Naive thymus-derived CD4-positive, alpha-beta T cell (primary cell): ENCODE data around the gene WNT2B. TPM values are rescaled to one million over a fixed set of nuclear protein-coding genes. Genes with fewer than 3 reads are reported as not detected.

Source experiments
- microRNA-seq: library from miRNA; unstranded; fragments of <30 nt; microRNA quantifications from one replicate; pipeline ENCODE4 v1.2.0, GENCODE V29; 2022; ENCODE audit warnings: borderline microRNAs expressed
- polyA plus RNA-seq, 2 donors: library from polyadenylated mRNA; unstranded; fragments of 300-500 nt; fragmentation: Illumina TruSeq; gene quantifications; one replicate each; pipeline ENCODE4 v1.2.3, GENCODE V29; 2021
- total RNA-seq, 6 experiments: library from RNA in 5 of 6; stranded (reverse) in 5 of 6; gene quantifications; 1 replicate in 5 of 6; 2 replicates in 1 of 6; pipeline ENCODE4 v1.2.3 and lab custom pipeline; 2021 to 2026

The WNT2B gene
- total and polyA plus RNA-seq, 7 experiments from 2014 or later: 0.05 to 0.94 (median 0.57) TPM; not detected in 1

Small RNAs within 50 kb of the gene (microRNA-seq; reads per million reads assigned to microRNA genes)
- gene MIR4256: not detected

Other genes starting within 250 kb of the WNT2B start
- gene CTTNBP2NL, start 112.8 kb upstream of the WNT2B start, total RNA-seq: 1 to 10 TPM in 2 of 5 experiments, under 1 TPM in 3; 0.32 to 1.8 (median 0.90) TPM
- gene CTTNBP2NL, start 112.8 kb upstream of the WNT2B start, polyA plus RNA-seq: not detected
- 10 to 100 TPM; 15.7 to 26.8 (median 24.8) TPM for gene ST7L, start 110.2 kb downstream of the WNT2B start, total RNA-seq
- 10 to 100 TPM; 14.0 to 14.2 TPM for gene ST7L, start 110.2 kb downstream of the WNT2B start, polyA plus RNA-seq
- gene CAPZA1, start 110.9 kb downstream of the WNT2B start, total RNA-seq: 100 to 1,000 TPM; 114 to 237 (median 143) TPM
- gene CAPZA1, start 110.9 kb downstream of the WNT2B start, polyA plus RNA-seq: 100 to 1,000 TPM; 114 to 135 TPM
- gene MOV10, start 165.7 kb downstream of the WNT2B start, total RNA-seq: 100 to 1,000 TPM in 1 of 5 experiments, 10 to 100 TPM in 4; 85.5 to 126 (median 90.1) TPM
- gene MOV10, start 165.7 kb downstream of the WNT2B start, polyA plus RNA-seq: 10 to 100 TPM; 26.1 to 55.9 TPM
- gene RHOC, start 198.2 kb downstream of the WNT2B start, total RNA-seq: 10 to 100 TPM in 3 of 5 experiments, under 1 TPM in 2; 0.57 to 89.1 (median 18.7) TPM
- gene RHOC, start 198.2 kb downstream of the WNT2B start, polyA plus RNA-seq: 1 to 10 TPM; 2.6 to 4.2 TPM
- 1 to 10 TPM in 1 of 5 experiments, under 1 TPM in 2, not detected in 2; 0.46 to 1.6 (median 0.50) TPM for gene PPM1J, start 206.4 kb downstream of the WNT2B start, total RNA-seq
- not detected for gene PPM1J, start 206.4 kb downstream of the WNT2B start, polyA plus RNA-seq